Measurements from ENCODE around the gene ARFIP1. TPM values are rescaled to one million over a fixed set of nuclear protein-coding genes. Genes with fewer than 3 reads are reported as not detected.
"Not testable (repeated sequence)": the region's sequence is repeated elsewhere in the genome, so short reads cannot be mapped to it uniquely, and the experiment has no call there.

Gene ARFIP1
- total RNA-seq, 1 donor: 61.3 TPM

GRCh38 chr4:152885185-152885584, 105.4 kb downstream of the ARFIP1 start:
- no peak for DNase-seq (ENCODE audit: low read depth)
- no peak overlapping the region for H3K4me3 ChIP-seq (ENCODE audit: low read depth, low read length)
- TF ChIP-seq CTCF (IDR thresholded peaks at IDR 0.05; ENCODE audit: insufficient read depth, low read depth, low read length): no peak

GRCh38 chr4:152886201-152886600, 106.4 kb downstream of the ARFIP1 start:
- no peak for TF ChIP-seq CTCF (IDR thresholded peaks at IDR 0.05; ENCODE audit: insufficient read depth, low read depth, low read length)
- H3K4me3 ChIP-seq (ENCODE audit: low read depth, low read length): no peak overlapping the region
- DNase-seq (ENCODE audit: low read depth): no peak

GRCh38 chr4:152887981-152888380, 108.2 kb downstream of the ARFIP1 start:
- TF ChIP-seq CTCF (IDR thresholded peaks at IDR 0.05; ENCODE audit: insufficient read depth, low read depth, low read length): no peak
- DNase-seq (ENCODE audit: low read depth): no peak
- H3K4me3 ChIP-seq (ENCODE audit: low read depth, low read length): no peak overlapping the region

GRCh38 chr4:152892974-152893373, 113.2 kb downstream of the ARFIP1 start:
- no peak for TF ChIP-seq CTCF (IDR thresholded peaks at IDR 0.05; ENCODE audit: insufficient read depth, low read depth, low read length)
- no peak overlapping the region for H3K4me3 ChIP-seq (ENCODE audit: low read depth, low read length)
- peak; percentile 23 for DNase-seq (ENCODE audit: low read depth)

- TF ChIP-seq CTCF (IDR thresholded peaks at IDR 0.05; ENCODE audit: insufficient read depth, low read depth, low read length): no peak
- no peak overlapping the region for H3K4me3 ChIP-seq (ENCODE audit: low read depth, low read length)
- no peak for DNase-seq (ENCODE audit: low read depth)
Observed at GRCh38 chr4:152894673-152895072, 114.9 kb downstream of the ARFIP1 start.

GRCh38 chr4:152896811-152897210, 117.1 kb downstream of the ARFIP1 start:
- no peak overlapping the region for H3K4me3 ChIP-seq (ENCODE audit: low read depth, low read length)
- DNase-seq (ENCODE audit: low read depth): peak; percentile 39
- no peak for TF ChIP-seq CTCF (IDR thresholded peaks at IDR 0.05; ENCODE audit: insufficient read depth, low read depth, low read length)

GRCh38 chr4:152898133-152898532, 118.4 kb downstream of the ARFIP1 start:
- not testable (repeated sequence) for H3K4me3 ChIP-seq (ENCODE audit: low read depth, low read length); DNase-seq (ENCODE audit: low read depth)
